ENCODE results near the gene ITLN2.
"Not testable (repeated sequence)": the region's sequence is repeated elsewhere in the genome, so short reads cannot be mapped to it uniquely, and the experiment has no call there.

The ITLN2 gene

DNA sequence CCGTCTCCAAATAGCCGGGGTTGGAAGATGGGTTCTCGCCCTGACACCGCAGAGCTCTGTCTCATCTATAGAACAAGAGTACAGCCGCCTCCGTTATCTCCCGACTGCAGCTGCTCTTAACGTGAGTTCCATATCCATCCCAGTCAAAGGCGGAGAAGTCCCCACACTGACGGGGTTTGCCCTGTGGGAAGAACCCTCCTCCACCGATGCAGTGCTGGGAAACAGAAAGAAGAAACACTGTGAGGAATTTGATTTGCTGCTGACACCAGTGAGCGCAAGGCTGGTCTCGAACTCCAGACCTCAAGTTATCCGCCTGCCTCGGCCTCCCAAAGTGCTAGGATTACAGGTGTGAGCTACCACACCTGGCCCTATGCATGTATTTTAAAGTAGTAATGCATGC, 9.5 kb downstream of the ITLN2 start:
- H3K4me3 ChIP-seq (ENCODE audit: low read depth, low read length) = no peak overlapping the region
- TF ChIP-seq, protein P1, sequence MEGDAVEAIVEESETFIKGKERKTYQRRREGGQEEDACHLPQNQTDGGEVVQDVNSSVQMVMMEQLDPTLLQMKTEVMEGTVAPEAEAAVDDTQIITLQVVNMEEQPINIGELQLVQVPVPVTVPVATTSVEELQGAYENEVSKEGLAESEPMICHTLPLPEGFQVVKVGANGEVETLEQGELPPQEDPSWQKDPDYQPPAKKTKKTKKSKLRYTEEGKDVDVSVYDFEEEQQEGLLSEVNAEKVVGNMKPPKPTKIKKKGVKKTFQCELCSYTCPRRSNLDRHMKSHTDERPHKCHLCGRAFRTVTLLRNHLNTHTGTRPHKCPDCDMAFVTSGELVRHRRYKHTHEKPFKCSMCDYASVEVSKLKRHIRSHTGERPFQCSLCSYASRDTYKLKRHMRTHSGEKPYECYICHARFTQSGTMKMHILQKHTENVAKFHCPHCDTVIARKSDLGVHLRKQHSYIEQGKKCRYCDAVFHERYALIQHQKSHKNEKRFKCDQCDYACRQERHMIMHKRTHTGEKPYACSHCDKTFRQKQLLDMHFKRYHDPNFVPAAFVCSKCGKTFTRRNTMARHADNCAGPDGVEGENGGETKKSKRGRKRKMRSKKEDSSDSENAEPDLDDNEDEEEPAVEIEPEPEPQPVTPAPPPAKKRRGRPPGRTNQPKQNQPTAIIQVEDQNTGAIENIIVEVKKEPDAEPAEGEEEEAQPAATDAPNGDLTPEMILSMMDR (IDR thresholded peaks at IDR 0.05; ENCODE audit: borderline replicate concordance, insufficient read depth, low read depth, low read length) = no peak

DNA sequence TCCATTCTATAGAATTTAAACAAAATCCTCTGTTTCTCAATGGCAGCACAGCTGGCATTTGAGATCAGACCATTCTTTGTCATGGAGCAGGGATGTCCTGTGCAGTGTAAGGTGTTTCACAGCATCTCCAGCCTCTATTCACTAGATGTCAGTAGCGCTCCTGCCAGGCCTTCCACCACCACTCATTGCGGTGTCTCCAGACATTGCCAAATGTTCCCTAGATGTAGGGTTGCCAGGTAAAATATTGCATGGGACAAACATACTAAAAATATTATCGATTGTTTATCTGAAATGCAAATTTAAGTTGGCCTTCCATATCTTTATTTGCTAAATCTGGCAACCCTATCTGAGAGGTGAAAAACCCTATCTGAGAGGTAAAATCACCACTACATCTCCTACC, 11.7 kb downstream of the ITLN2 start:
- TF ChIP-seq, protein P1 (IDR thresholded peaks at IDR 0.05; ENCODE audit: borderline replicate concordance, insufficient read depth, low read depth, low read length) = peak; percentile 28; the same call in 1 of the 2 replicates
- H3K4me3 ChIP-seq (ENCODE audit: low read depth, low read length) = no peak overlapping the region

DNA sequence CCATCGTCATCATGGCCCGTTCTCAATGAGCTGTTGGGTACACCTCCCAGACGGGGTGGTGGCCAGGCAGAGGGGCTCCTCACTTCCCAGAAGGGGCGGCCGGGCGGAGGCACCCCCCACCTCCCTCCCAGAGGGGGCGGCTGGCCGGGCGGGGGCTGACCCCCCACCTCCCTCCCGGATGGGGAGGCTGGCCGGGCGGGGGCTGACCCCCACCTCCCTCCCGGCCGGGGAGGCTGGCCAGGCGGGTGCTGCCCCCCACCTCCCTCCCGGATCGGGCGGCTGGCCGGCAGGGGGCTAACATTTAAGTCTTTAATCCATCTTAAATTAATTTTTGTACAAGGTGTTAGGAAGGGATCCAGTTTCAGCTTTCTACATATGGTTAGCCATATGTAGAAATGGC, 17.9 kb downstream of the ITLN2 start:
- not testable (repeated sequence) for H3K4me3 ChIP-seq (ENCODE audit: low read depth, low read length)

DNA sequence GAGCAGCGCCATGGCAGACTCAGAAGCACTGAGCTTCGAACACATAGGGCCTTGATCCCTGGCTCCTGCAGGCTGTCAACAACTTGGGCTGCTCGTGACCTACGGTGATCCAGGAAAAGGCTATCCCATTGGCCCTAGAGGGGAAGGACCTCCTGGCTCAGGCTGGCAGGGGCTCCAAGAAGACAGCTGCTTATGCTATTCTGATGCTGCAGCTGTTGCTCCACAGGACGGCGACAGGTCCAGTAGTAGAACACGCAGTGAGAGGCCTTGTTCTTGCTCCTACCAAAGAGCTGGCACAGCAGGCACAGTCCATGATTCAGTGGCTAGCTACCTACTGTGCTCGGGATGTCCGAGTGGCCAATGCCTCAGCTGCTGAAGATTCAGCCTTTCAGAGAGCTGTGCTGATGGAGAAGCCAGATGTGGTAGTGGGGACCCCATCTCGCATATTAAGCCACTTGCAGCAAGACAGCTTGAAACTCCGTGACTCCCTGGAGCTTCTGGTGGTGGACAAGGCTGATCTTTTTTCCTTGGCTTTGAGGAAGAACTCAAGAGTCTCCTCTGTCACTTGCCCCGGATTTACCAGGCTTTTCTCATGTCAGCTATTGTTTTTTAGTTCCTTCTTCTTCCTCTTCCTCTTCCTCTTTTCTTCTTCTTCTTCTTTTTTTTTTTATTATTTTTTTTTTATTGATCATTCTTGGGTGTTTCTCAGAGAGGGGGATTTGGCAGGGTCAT, 18.9 kb downstream of the ITLN2 start:
- TF ChIP-seq, protein P1 (IDR thresholded peaks at IDR 0.05; ENCODE audit: borderline replicate concordance, insufficient read depth, low read depth, low read length) = no peak
- no peak overlapping the region for H3K4me3 ChIP-seq (ENCODE audit: low read depth, low read length)

DNA sequence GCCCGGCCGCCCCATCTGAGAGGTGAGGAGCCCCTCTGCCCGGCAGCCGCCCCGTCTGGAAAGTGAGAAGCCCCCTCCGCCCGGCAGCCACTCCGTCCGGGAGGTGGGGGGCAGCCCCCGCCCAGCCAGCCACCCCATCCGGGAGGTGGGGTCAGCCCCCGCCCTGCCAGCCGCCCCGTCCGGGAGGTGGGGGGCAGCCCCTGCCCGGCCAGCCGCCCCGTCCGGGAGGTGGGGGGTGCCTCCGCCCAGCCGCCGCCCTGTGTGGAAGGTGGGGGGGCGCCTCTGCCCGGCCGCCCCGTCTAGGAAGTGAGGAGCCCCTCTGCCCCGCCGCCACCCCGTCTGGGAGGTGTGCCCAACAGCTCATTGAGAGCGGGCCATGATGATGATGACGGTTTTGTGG, 21.3 kb downstream of the ITLN2 start:
- H3K4me3 ChIP-seq (ENCODE audit: low read depth, low read length) = not testable (repeated sequence)

DNA sequence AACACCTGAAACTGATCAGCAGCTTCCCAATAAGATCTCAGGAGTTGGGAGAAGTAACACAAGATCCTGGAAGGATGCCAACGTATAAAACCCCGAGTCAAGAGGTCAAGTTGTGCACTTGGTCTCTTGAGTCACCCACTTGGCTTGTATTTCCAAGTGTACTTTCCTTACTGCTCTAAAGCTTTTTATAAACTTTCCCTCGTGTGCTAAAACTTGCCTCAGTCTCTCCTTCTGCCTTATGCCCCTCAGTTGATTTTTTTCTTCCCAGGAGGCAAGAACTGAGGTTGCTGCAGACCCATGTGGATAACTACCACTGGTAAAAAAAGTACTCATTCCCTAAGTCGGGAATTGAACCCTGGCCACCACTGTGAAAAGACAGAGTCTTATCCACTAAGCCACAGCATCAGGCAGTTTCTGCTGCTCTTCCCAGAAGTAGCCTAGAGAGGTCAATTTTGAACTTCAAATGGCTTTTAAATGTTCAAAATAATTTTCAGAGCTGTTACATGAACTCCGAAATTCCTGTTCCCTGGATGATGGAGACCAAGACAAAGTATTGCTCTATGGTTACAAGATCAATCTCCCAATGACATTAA, 28.9 kb downstream of the ITLN2 start:
- no peak overlapping the region for H3K4me3 ChIP-seq (ENCODE audit: low read depth, low read length)
- TF ChIP-seq, protein P1 (IDR thresholded peaks at IDR 0.05; ENCODE audit: borderline replicate concordance, insufficient read depth, low read depth, low read length) = no peak

DNA sequence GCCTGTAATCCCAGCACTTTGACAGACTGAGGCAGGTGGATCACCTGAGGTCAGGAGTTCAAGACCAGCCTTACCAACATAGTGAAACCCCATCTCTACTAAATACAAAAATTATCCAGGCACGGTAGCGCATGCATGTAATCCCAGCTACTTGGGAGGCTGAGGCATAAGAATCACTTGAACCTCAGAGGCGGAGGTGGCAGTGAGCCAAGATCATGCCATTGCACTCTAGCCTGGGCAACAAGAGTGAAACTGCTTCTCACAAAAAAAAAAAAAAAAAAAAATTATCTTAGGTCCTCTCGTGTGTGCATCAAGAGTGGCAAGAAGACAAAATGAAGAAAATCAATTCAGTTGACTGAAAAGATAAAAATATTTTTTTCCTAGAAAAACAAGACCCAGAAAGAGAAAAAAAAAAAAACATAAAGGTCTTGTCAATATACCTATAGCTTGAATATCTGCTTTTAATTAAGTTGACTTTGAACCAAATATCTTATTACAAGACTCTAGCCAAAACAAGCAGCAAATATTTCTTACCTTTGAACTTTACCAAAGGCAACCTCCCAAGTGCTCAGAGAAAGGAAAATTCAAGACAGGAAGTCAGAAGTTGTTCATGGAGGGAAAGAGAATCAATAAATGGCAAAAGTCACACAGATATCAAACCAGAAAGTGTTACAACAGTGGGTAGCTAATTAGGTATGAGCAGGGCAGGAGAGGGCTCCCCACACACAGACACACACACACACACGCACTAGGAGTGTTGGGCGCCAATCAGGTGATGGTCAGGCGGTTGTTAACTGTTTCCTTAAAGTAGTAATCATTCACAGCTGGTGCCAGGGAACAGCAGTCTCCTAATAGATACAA, 29.6 kb downstream of the ITLN2 start:
- TF ChIP-seq, protein P1 (IDR thresholded peaks at IDR 0.05; ENCODE audit: borderline replicate concordance, insufficient read depth, low read depth, low read length) = no peak
- H3K4me3 ChIP-seq (ENCODE audit: low read depth, low read length) = no peak overlapping the region

DNA sequence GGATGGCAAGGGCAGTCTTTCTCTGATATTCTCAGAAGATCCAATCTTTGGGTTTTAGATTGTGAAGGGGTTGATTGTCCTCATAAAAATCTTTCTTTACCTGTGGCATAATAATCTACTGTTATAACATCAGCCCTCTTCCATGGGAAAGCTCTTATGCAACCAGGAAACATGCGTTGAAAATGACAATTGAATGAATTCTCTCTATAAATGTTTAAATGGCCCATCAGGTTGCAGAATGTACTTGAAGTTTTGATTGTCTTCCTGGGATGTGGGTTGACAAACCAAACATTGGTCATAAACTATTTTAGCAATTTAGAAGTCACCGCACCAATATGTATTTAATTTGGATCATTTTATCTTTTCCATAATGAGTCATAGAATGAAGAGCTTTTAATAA, 37.9 kb downstream of the ITLN2 start:
- TF ChIP-seq, protein P1 (IDR thresholded peaks at IDR 0.05; ENCODE audit: borderline replicate concordance, insufficient read depth, low read depth, low read length) = no peak
- no peak overlapping the region for H3K4me3 ChIP-seq (ENCODE audit: low read depth, low read length)

DNA sequence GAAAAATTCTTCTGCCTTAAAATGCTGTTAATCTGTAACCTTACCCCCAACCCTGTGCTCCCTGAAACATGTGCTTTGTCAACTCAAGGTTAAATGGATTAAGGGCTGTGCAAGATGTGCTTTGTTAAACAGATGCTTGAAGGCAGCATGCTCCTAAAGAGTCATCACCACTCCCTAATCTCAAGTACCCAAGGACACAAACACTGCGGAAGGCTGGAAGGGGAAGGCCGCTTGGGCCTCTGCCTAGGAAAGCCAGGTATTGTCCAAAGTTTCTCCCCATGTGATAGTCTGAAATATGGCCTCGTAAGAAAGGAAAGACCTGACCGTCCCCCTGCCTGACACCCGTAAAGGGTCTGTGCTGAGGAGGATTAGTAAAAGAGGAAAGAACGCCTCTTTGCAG, 41.4 kb downstream of the ITLN2 start:
- H3K4me3 ChIP-seq (ENCODE audit: low read depth, low read length) = not testable (repeated sequence)
